HG03354 (cell line): ENCODE measurements around the gene TMEM119.

Source experiments
- ATAC-seq: cut with Tn5 transposase; IDR thresholded peaks from one replicate; pipeline ENCODE4 v1.9.1; 2021; ENCODE audit warnings: mild to moderate bottlenecking; ENCODE audit not compliant: unreplicated experiment, poor library complexity, severe bottlenecking

TMEM119 gene

GRCh38 chr12:108597559-108598471 is at the start of gene TMEM119:
TMEM119 (minus strand) TSS chr12:108598084; CDS start chr12:108592383, 5,701 bp downstream.
- ATAC-seq: no peak

GRCh38 chr12:108646600-108647579 is 49.0 kb upstream of the TMEM119 start:
- no peak for ATAC-seq

- no peak for ATAC-seq
Observed at GRCh38 chr12:108645686-108646599, 48.1 kb upstream of the TMEM119 start.

GRCh38 chr12:108644811-108645120 is 46.9 kb upstream of the TMEM119 start:
- ATAC-seq: no peak

- ATAC-seq: no peak
Observed at GRCh38 chr12:108643941-108644810, 46.3 kb upstream of the TMEM119 start.

- ATAC-seq: no peak
Observed at GRCh38 chr12:108642899-108643654, 45.2 kb upstream of the TMEM119 start.

- ATAC-seq: no peak
Observed at GRCh38 chr12:108642269-108642870, 44.5 kb upstream of the TMEM119 start.

GRCh38 chr12:108641446-108642268 is 43.8 kb upstream of the TMEM119 start:
- ATAC-seq: no peak

- ATAC-seq: no peak
Observed at GRCh38 chr12:108640802-108641445, 43.0 kb upstream of the TMEM119 start.

GRCh38 chr12:108638997-108639822 is 41.3 kb upstream of the TMEM119 start:
- ATAC-seq: no peak

- ATAC-seq: no peak
Observed at GRCh38 chr12:108638141-108638827, 40.4 kb upstream of the TMEM119 start.

GRCh38 chr12:108637222-108637971 is 39.5 kb upstream of the TMEM119 start:
- no peak for ATAC-seq

GRCh38 chr12:108635997-108636808 is 38.3 kb upstream of the TMEM119 start:
- no peak for ATAC-seq
